Mesodermal cell (in vitro differentiated cells): ENCODE data around the gene MS4A1.
"Not testable (repeated sequence)": the region's sequence is repeated elsewhere in the genome, so short reads cannot be mapped to it uniquely, and the experiment has no call there.

Experiments
- H3K27ac ChIP-seq: 2 replicates; pipeline ENCODE4 v1.7.0; 2013; ENCODE audit warnings: mild to moderate bottlenecking, low read depth, low read length, moderate library complexity; ENCODE audit not compliant: severe bottlenecking
- H3K36me3 ChIP-seq: 2 replicates; pipeline ENCODE4 v1.7.1; 2013; ENCODE audit warnings: mild to moderate bottlenecking, low read length, moderate library complexity; ENCODE audit not compliant: control insufficient read depth, insufficient read depth
- H3K4me1 ChIP-seq: one replicate; pipeline ENCODE4 v1.7.1; 2013; ENCODE audit warnings: mild to moderate bottlenecking, low read length; ENCODE audit not compliant: insufficient read depth, control insufficient read depth, poor library complexity, severe bottlenecking
- H3K4me3 ChIP-seq: 2 replicates; pipeline ENCODE4 v1.7.0; 2013; ENCODE audit warnings: low read length, control low read depth, mild to moderate bottlenecking; ENCODE audit not compliant: insufficient read depth, poor library complexity, severe bottlenecking; ENCODE audit errors: extremely low read depth
- H3K9me3 ChIP-seq: 2 replicates; pipeline ENCODE4 v1.7.1; 2013; ENCODE audit warnings: mild to moderate bottlenecking, low read length, moderate library complexity; ENCODE audit not compliant: control insufficient read depth
- WGBS, 2 experiments: methylation state at CpG; one replicate each; pipeline ENCODE4 v1.1.5; 2013; ENCODE audit warnings: missing lambda C conversion rate in 2 of 2; ENCODE audit not compliant: insufficient coverage in 2 of 2; 5-methylcytosine and 5-hydroxymethylcytosine counted together

MS4A1 gene

DNA sequence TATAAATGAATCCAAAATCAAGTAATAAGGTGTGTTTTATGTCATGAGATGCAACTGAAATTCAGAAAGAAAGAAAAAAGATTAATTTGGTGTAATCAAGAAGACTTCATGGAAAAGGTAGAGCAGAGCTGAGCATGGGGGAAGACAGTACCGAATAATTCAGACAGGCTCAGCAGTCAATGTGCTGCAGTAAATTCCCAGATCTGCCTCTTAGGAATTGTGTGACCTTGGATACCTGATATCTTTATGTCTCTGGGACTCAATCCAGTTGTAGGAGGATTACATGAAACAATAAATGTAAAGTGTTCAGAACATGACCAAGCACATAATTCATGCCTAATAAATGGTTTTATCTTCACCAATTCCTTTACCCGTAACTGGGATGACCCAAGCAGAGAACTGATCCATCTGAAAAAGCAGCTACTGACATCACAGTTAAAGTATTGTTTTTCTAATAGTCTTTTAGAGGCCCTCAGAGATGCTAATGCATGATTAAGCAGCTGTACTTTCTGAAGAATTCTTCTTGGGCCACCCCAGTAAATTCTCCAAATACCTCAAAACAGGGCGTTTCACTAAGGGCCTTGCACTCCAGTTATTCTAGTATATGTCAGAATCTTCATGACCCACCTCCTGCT lies 44.7 kb downstream of the MS4A1 start:
- WGBS, 2 experiments: 25 to 68% methylated on average over 2 of the region's 3 CpGs
- Histone ChIP-seq H3K4me1 (no peaks in the 10 kb centered on the region), H3K9me3 (no peaks in the 10 kb centered on the region), H3K36me3 (no peaks in the 10 kb centered on the region), H3K4me3 (no peak overlapping the region), H3K27ac (no peak overlapping the region)

DNA sequence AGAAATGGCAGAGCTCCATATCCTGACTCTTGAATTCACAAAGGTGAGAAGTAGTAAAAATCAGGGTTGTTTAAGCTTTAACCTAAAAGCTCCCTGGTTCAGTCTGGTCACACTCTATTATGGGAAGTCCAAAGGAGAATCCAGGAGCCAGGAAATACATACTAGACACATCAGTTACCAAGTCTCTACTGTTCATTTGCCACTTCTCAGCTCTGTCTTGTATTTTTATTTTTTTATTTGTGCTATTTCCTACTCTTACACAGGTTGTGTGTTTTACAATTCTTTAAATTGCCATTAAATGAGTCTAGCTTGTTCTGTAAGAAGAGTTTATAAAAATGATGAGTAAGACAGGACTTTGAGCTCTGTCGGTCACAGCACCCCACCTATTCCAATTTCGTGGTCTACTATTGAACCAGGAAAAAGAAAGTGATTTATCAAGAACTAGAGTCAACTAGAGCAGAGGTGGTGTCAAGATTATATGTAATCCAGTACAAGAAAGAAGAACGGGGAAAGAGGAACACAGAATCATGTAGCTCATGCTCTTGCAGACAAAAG lies 46.7 kb downstream of the MS4A1 start:
- H3K9me3 ChIP-seq: no peaks in the 10 kb centered on the region
- no peak overlapping the region for H3K27ac ChIP-seq
- H3K4me1 ChIP-seq: no peaks in the 10 kb centered on the region
- no peaks in the 10 kb centered on the region for H3K36me3 ChIP-seq
- no peak overlapping the region for H3K4me3 ChIP-seq
- 100% methylated on average over 1 of the region's 3 CpGs; no CpG with 5 or more reads in 1 of the 2 experiments for WGBS, 2 experiments

GRCh38 chr11:60504219-60504905 lies 48.7 kb downstream of the MS4A1 start:
- Histone ChIP-seq H3K27ac (no peak overlapping the region), H3K4me1 (no peaks in the 10 kb centered on the region), H3K9me3 (no peaks in the 10 kb centered on the region), H3K36me3 (no peaks in the 10 kb centered on the region), H3K4me3 (no peak overlapping the region)
- 86 to 100% methylated on average over 1 to 2 of the region's 3 CpGs for WGBS, 2 experiments

DNA sequence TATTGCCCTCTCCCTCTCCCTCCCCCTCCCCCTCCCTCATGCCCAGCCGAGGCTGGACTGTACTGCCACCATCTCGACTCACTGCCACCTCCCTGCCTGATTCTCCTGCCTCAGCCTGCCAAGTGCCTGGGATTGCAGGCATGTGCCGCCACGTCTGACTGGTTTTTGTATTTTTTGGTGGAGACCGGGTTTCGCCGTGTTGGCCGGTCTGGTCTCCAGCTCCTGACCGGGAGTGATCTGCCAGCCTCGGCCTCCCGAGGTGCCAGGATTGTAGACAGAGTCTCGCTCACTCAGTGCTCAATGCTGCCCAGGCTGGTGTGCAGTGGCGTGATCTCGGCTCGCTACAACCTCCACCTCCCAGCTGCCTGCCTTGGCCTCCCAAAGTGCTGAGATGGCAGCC lies 54.0 kb downstream of the MS4A1 start:
- H3K4me1 ChIP-seq, H3K36me3 ChIP-seq, H3K4me3 ChIP-seq, H3K27ac ChIP-seq, H3K9me3 ChIP-seq: not testable (repeated sequence)
- 82 to 88% methylated on average over 9 to 11 of the region's 15 CpGs for WGBS, 2 experiments

DNA sequence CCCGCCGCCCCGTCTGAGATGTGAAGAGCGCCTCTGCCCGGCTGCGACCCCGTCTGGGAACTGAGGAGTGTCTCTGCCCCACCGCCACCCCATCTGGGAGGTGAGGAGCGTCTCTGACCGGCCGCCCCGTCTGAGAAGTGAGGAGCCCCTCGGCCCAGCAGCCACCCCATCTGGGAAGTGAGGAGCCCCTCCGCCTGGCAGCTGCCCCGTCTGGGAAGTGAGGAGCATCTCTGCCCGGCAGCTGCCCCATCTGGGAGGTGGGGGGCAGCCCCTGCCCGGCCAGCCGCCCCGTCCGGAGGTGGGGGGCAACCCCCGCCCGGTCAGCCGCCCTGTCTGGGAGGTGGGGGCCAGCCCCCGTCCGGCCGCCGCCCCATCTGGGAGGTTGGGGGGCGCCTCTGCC lies 54.6 kb downstream of the MS4A1 start:
- H3K27ac ChIP-seq, H3K9me3 ChIP-seq, H3K4me3 ChIP-seq, H3K4me1 ChIP-seq, H3K36me3 ChIP-seq: not testable (repeated sequence)
- WGBS, 2 experiments: 95 to 97% methylated on average over 13 to 18 of the region's 28 CpGs

GRCh38 chr11:60511393-60511792 lies 55.7 kb downstream of the MS4A1 start:
- WGBS, 2 experiments: 64 to 71% methylated on average over 4 of the region's 6 CpGs
- Histone ChIP-seq H3K27ac (no peak overlapping the region), H3K9me3 (no peaks in the 10 kb centered on the region), H3K36me3 (no peaks in the 10 kb centered on the region), H3K4me3 (no peak overlapping the region), H3K4me1 (no peaks in the 10 kb centered on the region)

- H3K36me3 ChIP-seq: no peaks in the 10 kb centered on the region
- WGBS, 2 experiments: 67 to 100% methylated on average over 1 of the region's 3 CpGs
- no peaks in the 10 kb centered on the region for H3K4me1 ChIP-seq
- no peak overlapping the region for H3K4me3 ChIP-seq
- no peaks in the 10 kb centered on the region for H3K9me3 ChIP-seq
- no peak overlapping the region for H3K27ac ChIP-seq
These were observed 57.1 kb downstream of the MS4A1 start for GRCh38 chr11:60512651-60513225.

- Histone ChIP-seq H3K27ac (no peak overlapping the region), H3K9me3 (no peaks in the 10 kb centered on the region), H3K4me1 (no peaks in the 10 kb centered on the region), H3K4me3 (no peak overlapping the region), H3K36me3 (no peaks in the 10 kb centered on the region)
- WGBS, 2 experiments: 86 to 100% methylated on average over 1 of the region's 2 CpGs
These were observed 58.1 kb downstream of the MS4A1 start for GRCh38 chr11:60513496-60514460.

- no peak within 1 kb of the TSS for H3K4me3 ChIP-seq
- H3K36me3 ChIP-seq: no peaks in the 10 kb centered on the region
- no peaks in the 10 kb centered on the region for H3K9me3 ChIP-seq
- no peak within 1 kb of the TSS for H3K27ac ChIP-seq
- no peaks in the 10 kb centered on the region for H3K4me1 ChIP-seq
- WGBS, 2 experiments: 94 to 97% methylated on average over 25 to 27 of the region's 29 CpGs
These were observed 59.7 kb downstream of the MS4A1 start, which contains the start of gene MS4A13 for GRCh38 chr11:60515144-60515855. Gene MS4A13, plus strand, starts transcription at chr11:60515392. Its CDS starts 2,692 bp downstream, at chr11:60518084.
